SK-N-MC (cell line): ENCODE results near the gene RPL39.

Source experiments
- EZH2 ChIP-seq: fragments of 200-600 bp; sonication (generic); IDR thresholded peaks from one replicate; pipeline ENCODE4 v1.6.1; 2017; ENCODE audit warnings: antibody characterized with exemption
- FOXP2 ChIP-seq: optimal IDR thresholded peaks from 2 replicates; pipeline ENCODE3; 2011; ENCODE audit warnings: mild to moderate bottlenecking, moderate library complexity; ENCODE audit not compliant: insufficient read depth; ENCODE audit errors: extremely low read length, control extremely low read depth
- POLR2AphosphoS5 ChIP-seq: IDR thresholded peaks from 2 replicates; pipeline ENCODE4 v1.6.1; 2012; ENCODE audit warnings: mild to moderate bottlenecking, low read depth, low read length, borderline replicate concordance

DNA sequence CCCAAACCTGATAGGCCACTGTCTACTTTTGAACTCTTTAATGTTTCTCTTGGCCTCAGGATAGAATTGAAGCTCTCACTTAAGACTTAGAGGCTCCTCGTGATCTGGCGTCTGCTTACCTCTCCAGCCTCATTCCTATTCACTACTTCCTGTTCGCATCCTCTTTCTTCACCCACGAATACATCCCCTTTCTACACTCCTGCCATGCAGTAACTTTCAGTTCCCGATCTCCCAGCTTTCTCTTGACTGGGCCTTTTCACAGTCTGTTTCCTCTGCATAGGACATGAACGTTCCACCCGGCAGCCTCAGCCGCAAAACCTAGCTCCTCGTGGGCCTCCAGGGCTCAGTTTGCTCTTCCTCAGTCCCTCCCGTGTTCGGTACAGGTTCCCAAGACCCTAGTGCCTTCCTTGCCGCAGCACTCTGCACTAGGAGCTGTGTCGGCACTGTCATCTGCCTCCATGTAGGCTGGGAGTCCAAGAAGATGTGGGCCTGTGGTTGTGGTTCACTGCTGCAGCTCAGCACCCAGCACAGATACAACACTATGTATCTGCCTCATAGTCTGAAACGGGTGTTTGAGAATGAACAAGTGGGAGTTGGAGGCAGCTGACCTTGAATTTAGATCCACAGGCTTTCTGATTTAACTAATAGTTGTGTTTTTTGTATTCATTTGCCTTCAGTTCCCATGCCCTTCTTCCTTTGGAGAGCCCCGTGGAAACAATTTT is 15.8 kb downstream of the RPL39 start:
- no peak for TF ChIP-seq EZH2
- TF ChIP-seq POLR2AphosphoS5 = no peak
- no peak for TF ChIP-seq FOXP2
